Measurements from ENCODE around the gene CHMP6. TPM values are rescaled to one million over a fixed set of nuclear protein-coding genes. Genes with fewer than 3 reads are reported as not detected.

The CHMP6 gene
- polyA plus RNA-seq, 1 donor from 2014 or later, result 35.1 TPM

DNA sequence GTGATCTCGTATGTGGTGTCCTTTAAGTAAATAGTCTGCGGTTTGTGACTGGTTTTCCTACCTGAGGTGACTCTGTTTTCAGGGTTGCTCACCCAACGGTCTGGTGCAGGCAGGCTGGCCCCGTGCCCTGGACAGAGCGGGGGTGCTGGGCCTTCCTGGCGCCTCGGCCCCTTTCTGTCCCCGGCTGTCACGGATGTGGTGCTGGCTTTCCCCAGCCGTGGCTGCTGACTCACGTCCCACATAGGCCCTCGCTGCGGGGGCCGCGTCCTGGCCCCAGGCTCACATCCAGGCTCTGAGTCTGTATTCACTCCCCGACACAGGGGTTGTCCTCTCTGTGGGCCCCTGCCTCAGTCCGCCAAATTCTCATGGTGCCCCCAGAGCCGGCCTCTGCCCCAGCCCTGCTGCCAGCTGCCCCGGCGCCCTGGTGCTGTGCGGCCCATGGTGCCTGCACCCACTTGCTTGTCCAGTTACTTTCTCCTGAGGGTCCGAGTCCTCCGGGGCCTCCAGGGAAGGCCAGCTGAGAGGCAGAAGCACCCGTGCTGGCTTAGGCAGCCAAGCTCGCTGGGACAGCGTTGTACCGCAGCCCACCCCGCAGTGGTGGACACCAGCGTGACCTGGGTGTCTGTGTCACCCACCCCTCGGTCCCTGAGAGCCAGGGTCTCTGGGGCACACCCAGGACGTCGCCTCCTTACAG lies 5.9 kb downstream of the CHMP6 start:
- no peaks in the 10 kb centered on the region for H3K79me2 ChIP-seq (replicated peaks; ENCODE audit: insufficient read depth, low read length)
- no peak overlapping the region for H3K27ac ChIP-seq (ENCODE audit: low read length)
- H3K27me3 ChIP-seq (ENCODE audit: insufficient read depth, low read depth, low read length), result no peaks in the 10 kb centered on the region
- no peak overlapping the region for H3K9ac ChIP-seq (ENCODE audit: low read length)
- H2AFZ ChIP-seq (ENCODE audit: low read depth, low read length), result no peak overlapping the region
- H3K4me3 ChIP-seq (ENCODE audit: low read length), result no peak overlapping the region
- no peak overlapping the region for H3K4me2 ChIP-seq (ENCODE audit: low read length)
- H3K36me3 ChIP-seq (ENCODE audit: insufficient read depth, low read length), result no peaks in the 10 kb centered on the region
- H3K9me2 ChIP-seq (ENCODE audit: insufficient read depth, low read length), result no peaks in the 10 kb centered on the region
- no peaks in the 10 kb centered on the region for H3K9me3 ChIP-seq (ENCODE audit: low read length)
- H4K20me1 ChIP-seq (ENCODE audit: insufficient read depth), result no peaks in the 10 kb centered on the region
- TF ChIP-seq, protein P1, sequence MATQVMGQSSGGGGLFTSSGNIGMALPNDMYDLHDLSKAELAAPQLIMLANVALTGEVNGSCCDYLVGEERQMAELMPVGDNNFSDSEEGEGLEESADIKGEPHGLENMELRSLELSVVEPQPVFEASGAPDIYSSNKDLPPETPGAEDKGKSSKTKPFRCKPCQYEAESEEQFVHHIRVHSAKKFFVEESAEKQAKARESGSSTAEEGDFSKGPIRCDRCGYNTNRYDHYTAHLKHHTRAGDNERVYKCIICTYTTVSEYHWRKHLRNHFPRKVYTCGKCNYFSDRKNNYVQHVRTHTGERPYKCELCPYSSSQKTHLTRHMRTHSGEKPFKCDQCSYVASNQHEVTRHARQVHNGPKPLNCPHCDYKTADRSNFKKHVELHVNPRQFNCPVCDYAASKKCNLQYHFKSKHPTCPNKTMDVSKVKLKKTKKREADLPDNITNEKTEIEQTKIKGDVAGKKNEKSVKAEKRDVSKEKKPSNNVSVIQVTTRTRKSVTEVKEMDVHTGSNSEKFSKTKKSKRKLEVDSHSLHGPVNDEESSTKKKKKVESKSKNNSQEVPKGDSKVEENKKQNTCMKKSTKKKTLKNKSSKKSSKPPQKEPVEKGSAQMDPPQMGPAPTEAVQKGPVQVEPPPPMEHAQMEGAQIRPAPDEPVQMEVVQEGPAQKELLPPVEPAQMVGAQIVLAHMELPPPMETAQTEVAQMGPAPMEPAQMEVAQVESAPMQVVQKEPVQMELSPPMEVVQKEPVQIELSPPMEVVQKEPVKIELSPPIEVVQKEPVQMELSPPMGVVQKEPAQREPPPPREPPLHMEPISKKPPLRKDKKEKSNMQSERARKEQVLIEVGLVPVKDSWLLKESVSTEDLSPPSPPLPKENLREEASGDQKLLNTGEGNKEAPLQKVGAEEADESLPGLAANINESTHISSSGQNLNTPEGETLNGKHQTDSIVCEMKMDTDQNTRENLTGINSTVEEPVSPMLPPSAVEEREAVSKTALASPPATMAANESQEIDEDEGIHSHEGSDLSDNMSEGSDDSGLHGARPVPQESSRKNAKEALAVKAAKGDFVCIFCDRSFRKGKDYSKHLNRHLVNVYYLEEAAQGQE (IDR thresholded peaks at IDR 0.05; ENCODE audit: borderline replicate concordance), result no peak
- TF ChIP-seq RAD21 (conservative IDR thresholded peaks at IDR 0.05) (no peak), EP300 (conservative IDR thresholded peaks at IDR 0.05; ENCODE audit: poor library complexity, severe bottlenecking) (no peak), MXI1 (conservative IDR thresholded peaks at IDR 0.05; ENCODE audit: poor library complexity, severe bottlenecking) (no peak), SMC3 (conservative IDR thresholded peaks at IDR 0.05; ENCODE audit: poor library complexity) (no peak), TAF1 (IDR thresholded peaks at IDR 0.05; ENCODE audit: low read depth) (no peak)
- TF ChIP-seq, protein P2, sequence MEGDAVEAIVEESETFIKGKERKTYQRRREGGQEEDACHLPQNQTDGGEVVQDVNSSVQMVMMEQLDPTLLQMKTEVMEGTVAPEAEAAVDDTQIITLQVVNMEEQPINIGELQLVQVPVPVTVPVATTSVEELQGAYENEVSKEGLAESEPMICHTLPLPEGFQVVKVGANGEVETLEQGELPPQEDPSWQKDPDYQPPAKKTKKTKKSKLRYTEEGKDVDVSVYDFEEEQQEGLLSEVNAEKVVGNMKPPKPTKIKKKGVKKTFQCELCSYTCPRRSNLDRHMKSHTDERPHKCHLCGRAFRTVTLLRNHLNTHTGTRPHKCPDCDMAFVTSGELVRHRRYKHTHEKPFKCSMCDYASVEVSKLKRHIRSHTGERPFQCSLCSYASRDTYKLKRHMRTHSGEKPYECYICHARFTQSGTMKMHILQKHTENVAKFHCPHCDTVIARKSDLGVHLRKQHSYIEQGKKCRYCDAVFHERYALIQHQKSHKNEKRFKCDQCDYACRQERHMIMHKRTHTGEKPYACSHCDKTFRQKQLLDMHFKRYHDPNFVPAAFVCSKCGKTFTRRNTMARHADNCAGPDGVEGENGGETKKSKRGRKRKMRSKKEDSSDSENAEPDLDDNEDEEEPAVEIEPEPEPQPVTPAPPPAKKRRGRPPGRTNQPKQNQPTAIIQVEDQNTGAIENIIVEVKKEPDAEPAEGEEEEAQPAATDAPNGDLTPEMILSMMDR (IDR thresholded peaks at IDR 0.05; ENCODE audit: poor library complexity, severe bottlenecking), result no peak
- H3F3A ChIP-seq (ENCODE audit: insufficient read depth, low read length, poor library complexity, severe bottlenecking), result no peaks in the 10 kb centered on the region

DNA sequence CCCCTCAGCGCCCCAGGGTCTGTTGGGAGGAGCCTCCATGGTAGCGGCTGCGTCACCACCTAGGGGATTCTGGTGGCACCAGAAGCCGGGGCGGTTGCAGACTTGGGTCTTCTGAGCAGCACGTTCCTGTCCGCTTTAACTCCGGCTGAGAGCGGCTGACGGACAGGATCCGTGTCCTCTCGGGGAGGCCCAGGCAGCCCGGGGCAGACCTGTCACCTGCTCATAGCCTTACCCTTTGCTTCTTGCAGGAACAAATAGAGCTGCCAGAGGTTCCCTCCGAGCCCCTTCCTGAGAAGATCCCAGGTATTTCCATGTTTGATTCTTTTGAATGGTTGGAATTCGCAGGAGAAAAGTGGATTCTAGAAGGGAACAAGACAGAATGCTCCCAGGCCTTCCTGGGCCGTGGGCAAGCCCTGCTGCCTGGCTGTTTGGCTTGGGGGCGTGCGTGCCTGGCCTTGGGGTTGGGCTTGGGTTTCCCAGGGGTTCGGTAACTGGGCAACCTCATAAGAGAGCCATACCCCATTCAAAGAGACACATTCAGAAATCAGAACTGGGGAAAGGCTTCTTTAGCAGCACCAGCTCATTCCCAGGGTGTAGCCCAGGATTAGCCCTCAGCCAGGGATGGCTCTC lies 6.6 kb downstream of the CHMP6 start:
- Histone ChIP-seq H3F3A (ENCODE audit: insufficient read depth, low read length, poor library complexity, severe bottlenecking) (no peaks in the 10 kb centered on the region), H3K27ac (ENCODE audit: low read length) (no peak overlapping the region), H3K9ac (ENCODE audit: low read length) (no peak overlapping the region), H3K27me3 (ENCODE audit: insufficient read depth, low read depth, low read length) (no peaks in the 10 kb centered on the region), H3K9me3 (ENCODE audit: low read length) (no peaks in the 10 kb centered on the region), H3K36me3 (ENCODE audit: insufficient read depth, low read length) (no peaks in the 10 kb centered on the region), H4K20me1 (ENCODE audit: insufficient read depth) (no peaks in the 10 kb centered on the region), H3K79me2 (replicated peaks; ENCODE audit: insufficient read depth, low read length) (no peaks in the 10 kb centered on the region), H2AFZ (ENCODE audit: low read depth, low read length) (no peak overlapping the region), H3K4me2 (ENCODE audit: low read length) (no peak overlapping the region), H3K4me3 (ENCODE audit: low read length) (no peak overlapping the region), H3K9me2 (ENCODE audit: insufficient read depth, low read length) (no peaks in the 10 kb centered on the region)
- TF ChIP-seq RAD21 (conservative IDR thresholded peaks at IDR 0.05) (no peak), POLR2AphosphoS5 (IDR thresholded peaks at IDR 0.05) (no peak), SMC3 (conservative IDR thresholded peaks at IDR 0.05; ENCODE audit: poor library complexity) (no peak), TAF1 (IDR thresholded peaks at IDR 0.05; ENCODE audit: low read depth) (no peak), EZH2 (IDR thresholded peaks at IDR 0.05; ENCODE audit: borderline replicate concordance, insufficient read depth, low read length, poor library complexity, severe bottlenecking) (no peak), EP300 (conservative IDR thresholded peaks at IDR 0.05; ENCODE audit: poor library complexity, severe bottlenecking) (no peak), MXI1 (conservative IDR thresholded peaks at IDR 0.05; ENCODE audit: poor library complexity, severe bottlenecking) (no peak)
- TF ChIP-seq, protein P2 (IDR thresholded peaks at IDR 0.05; ENCODE audit: poor library complexity, severe bottlenecking), result no peak
- TF ChIP-seq, protein P1 (IDR thresholded peaks at IDR 0.05; ENCODE audit: borderline replicate concordance), result no peak

Data from neural cell (in vitro differentiated cells).